Measurements from ENCODE around the gene MUS81.

DNA sequence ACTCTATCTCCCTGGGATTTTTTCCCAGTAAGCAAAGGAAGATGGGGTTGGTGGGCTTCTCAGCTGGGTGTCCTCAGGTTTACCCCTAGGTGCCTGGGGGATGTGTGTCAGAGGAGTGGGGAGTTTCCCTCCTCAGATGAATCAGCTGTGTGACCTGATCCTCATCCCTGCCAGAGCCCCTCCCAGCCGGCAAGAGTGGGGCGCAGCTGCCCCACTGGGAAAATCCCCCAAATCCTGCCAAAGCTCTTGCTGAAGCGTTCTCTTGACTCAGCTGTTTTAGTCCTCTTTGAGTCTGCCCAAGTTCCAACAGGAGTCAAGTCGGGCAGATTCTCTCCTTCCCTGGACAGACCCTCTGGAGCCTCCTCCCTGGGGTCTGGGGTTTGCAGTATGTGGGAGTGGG is 52.6 kb downstream of the MUS81 start:
- TF ChIP-seq MXI1 (IDR thresholded peaks at IDR 0.05; ENCODE audit: borderline replicate concordance, low read depth, low read length) (no peak), CTCF (conservative IDR thresholded peaks at IDR 0.05; ENCODE audit: low read depth, low read length) (no peak), POLR2A (IDR thresholded peaks at IDR 0.05; ENCODE audit: low read depth, low read length) (peak; percentile 47; the same call in 1 of the 2 replicates), USF2 (IDR thresholded peaks at IDR 0.05; ENCODE audit: low read depth, low read length) (no peak), RCOR1 (IDR thresholded peaks at IDR 0.05; ENCODE audit: insufficient replicate concordance, low read length) (no peak), SMC3 (IDR thresholded peaks at IDR 0.05; ENCODE audit: low read depth, low read length) (no peak), CEBPB (IDR thresholded peaks at IDR 0.05; ENCODE audit: low read depth, low read length) (no peak), RAD21 (IDR thresholded peaks at IDR 0.05; ENCODE audit: low read length) (no peak), CHD1 (IDR thresholded peaks at IDR 0.05; ENCODE audit: low read depth, low read length) (no peak), MAZ (IDR thresholded peaks at IDR 0.05; ENCODE audit: borderline replicate concordance, low read depth, low read length) (peak; percentile 92), RFX5 (IDR thresholded peaks at IDR 0.05; ENCODE audit: low read depth, low read length) (no peak), MAFK (IDR thresholded peaks at IDR 0.05; ENCODE audit: low read depth, low read length) (peak; percentile 78), NFE2L2 (IDR thresholded peaks at IDR 0.05; ENCODE audit: low read depth, low read length) (peak; percentile 67)

All from IMR-90 (cell line).